A549 (cell line): ENCODE data around the gene REM1. TPM values are rescaled to one million over a fixed set of nuclear protein-coding genes. Genes with fewer than 3 reads are reported as not detected.

ENCODE experiments used
- ATAC-seq, 2 experiments: fragments of 200-7000 bp in 1 of 2; fragments of >200 bp in 1 of 2; cut with Nextera tagmentation in 1 of 2; cut with Tn5 transposase in 1 of 2; 3 replicates each; pipeline versions ENCODE4 v1.8.0 to v1.9.1; 2018 to 2020; ENCODE audit warnings: mild to moderate bottlenecking in 1 of 2, moderate library complexity in 1 of 2
- CTCF ChIA-PET: fragments of 300-600 bp; sonication (Branson Sonifier 250); formaldehyde crosslinking; extraction: SDS; loops from one replicate; lab custom pipeline; 2021; ENCODE audit warnings: antibody characterized with exemption, inconsistent platforms; lab: Yijun Ruan, JAX
- POLR2A ChIA-PET: fragments of 350-600 bp; formaldehyde crosslinking; extraction: SDS; loops from one replicate; lab custom pipeline; 2021; ENCODE audit warnings: antibody characterized with exemption, inconsistent platforms; lab: Yijun Ruan, JAX
- DNase-seq, 2 experiments: peaks; one replicate each; pipeline versions ENCODE4 v3.0.0 to v3.0.0-alpha.2; 2011 to 2016; ENCODE audit warnings: low read depth in 1 of 2, low spot score in 1 of 2
- FAIRE-seq: peaks from 2 replicates; lab custom pipeline; 2011; peaks lifted over from hg19 to GRCh38; lab: Jason Lieb, UNC
- H3K27ac ChIP-seq, 2 experiments: fragments of >200 bp; sonication (Bioruptor Twin); formaldehyde crosslinking; 3 replicates each; pipeline ENCODE4 v1.5.1; 2016 to 2017
- H3K4me1 ChIP-seq: fragments of >200 bp; sonication (Bioruptor Twin); formaldehyde crosslinking; 3 replicates; pipeline ENCODE4 v1.6.1; 2016
- H3K4me2 ChIP-seq: fragments of >200 bp; sonication (Bioruptor Twin); formaldehyde crosslinking; 3 replicates; pipeline ENCODE4 v1.6.1; 2016
- H3K4me3 ChIP-seq: fragments of >200 bp; sonication (Bioruptor Twin); formaldehyde crosslinking; 3 replicates; pipeline ENCODE4 v1.5.1; 2016
- H3K9me3 ChIP-seq: fragments of >200 bp; sonication (Bioruptor Twin); formaldehyde crosslinking; 3 replicates; pipeline ENCODE4 v1.6.1; 2016
- BCL3 ChIP-seq: fragments of >200 bp; sonication (Bioruptor Twin); formaldehyde crosslinking; IDR thresholded peaks from 3 replicates; pipeline ENCODE4 v1.6.1; 2016
- CHD4 ChIP-seq: fragments of 200-600 bp; sonication (generic); IDR thresholded peaks from 2 replicates; pipeline ENCODE4 v1.6.1; 2016; ENCODE audit warnings: antibody characterized with exemption, mild to moderate bottlenecking, borderline replicate concordance
- EHF ChIP-seq: fragments of 250-450 bp; sonication (Bioruptor Pico); IDR thresholded peaks from 2 replicates; pipeline ENCODE4 v1.5.0; 2020; ENCODE audit warnings: mild to moderate bottlenecking
- EHMT2 ChIP-seq: fragments of 200-600 bp; sonication (generic); IDR thresholded peaks from 2 replicates; pipeline ENCODE4 v1.6.1; 2016; ENCODE audit warnings: antibody characterized with exemption, low read depth, mild to moderate bottlenecking, moderate library complexity
- ELK1 ChIP-seq: fragments of 150-350 bp; IDR thresholded peaks from 2 replicates; pipeline ENCODE4 v1.6.1; 2014; ENCODE audit warnings: low read depth, mild to moderate bottlenecking, low read length
- FOSL2 ChIP-seq, 2 experiments: fragments of 450-650 bp in 1 of 2; fragments of >200 bp in 1 of 2; sonication (Bioruptor Twin) in 1 of 2; formaldehyde crosslinking; IDR thresholded peaks; 2 replicates each; pipeline versions ENCODE4 v1.5.0 to v1.6.1; 2016 to 2020; ENCODE audit warnings: mild to moderate bottlenecking in 1 of 2, moderate library complexity in 1 of 2
- GATA3 ChIP-seq: IDR thresholded peaks from 2 replicates; pipeline ENCODE4 v1.6.1; 2012; ENCODE audit warnings: borderline replicate concordance
- HEYL ChIP-seq: fragments of 250-450 bp; sonication (Bioruptor Pico); IDR thresholded peaks from 2 replicates; pipeline ENCODE4 v1.8.0; 2021; ENCODE audit warnings: mild to moderate bottlenecking, moderate library complexity
- HMGXB4 ChIP-seq: fragments of 250-450 bp; sonication (Bioruptor Pico); IDR thresholded peaks from 2 replicates; pipeline ENCODE4 v1.5.0; 2021; ENCODE audit warnings: mild to moderate bottlenecking, moderate library complexity, borderline replicate concordance
- HOXB13 ChIP-seq: fragments of 250-450 bp; sonication (Bioruptor Pico); IDR thresholded peaks from 2 replicates; pipeline ENCODE4 v1.5.0; 2020; ENCODE audit warnings: low read depth, mild to moderate bottlenecking, moderate library complexity
- MAZ ChIP-seq: fragments of 150-350 bp; IDR thresholded peaks from 2 replicates; pipeline ENCODE4 v1.6.1; 2014; ENCODE audit warnings: antibody characterized with exemption, low read depth, low read length, borderline replicate concordance
- MYC ChIP-seq: IDR thresholded peaks from 2 replicates; pipeline ENCODE4 v1.6.1; 2012; ENCODE audit warnings: mild to moderate bottlenecking, inconsistent platforms, low read length, improper control_type of control experiment, borderline replicate concordance
- NFE2L2 ChIP-seq: fragments of 150-350 bp; conservative IDR thresholded peaks from 2 replicates; pipeline ENCODE4 v1.6.1; 2014; ENCODE audit warnings: low read length
- PHF8 ChIP-seq: fragments of 200-600 bp; sonication (generic); IDR thresholded peaks from 2 replicates; pipeline ENCODE4 v1.6.1; 2016; ENCODE audit warnings: low read depth, mild to moderate bottlenecking, antibody characterized with exemption, moderate library complexity, borderline replicate concordance
- POLR2AphosphoS2 ChIP-seq: conservative IDR thresholded peaks from 2 replicates; pipeline ENCODE4 v1.6.1; 2012; ENCODE audit warnings: low read length, improper control_type of control experiment, inconsistent platforms
- RNF2 ChIP-seq: fragments of 200-600 bp; sonication (generic); IDR thresholded peaks from 2 replicates; pipeline ENCODE4 v1.6.1; 2016; ENCODE audit warnings: low read depth, mild to moderate bottlenecking, antibody characterized with exemption, moderate library complexity, borderline replicate concordance
- ZC3H11A ChIP-seq: fragments of 450-650 bp; IDR thresholded peaks from 2 replicates; pipeline ENCODE4 v1.6.1; 2014; ENCODE audit warnings: antibody characterized with exemption, mild to moderate bottlenecking
- ZNF302 ChIP-seq: fragments of 250-450 bp; sonication (Bioruptor Pico); IDR thresholded peaks from 2 replicates; pipeline ENCODE4 v1.9.0; 2021; ENCODE audit warnings: inconsistent platforms, mild to moderate bottlenecking, moderate library complexity
- ZSCAN20 ChIP-seq: fragments of 250-450 bp; sonication (Bioruptor Pico); IDR thresholded peaks from 2 replicates; pipeline ENCODE4 v1.8.0; 2022; ENCODE audit warnings: mild to moderate bottlenecking, moderate library complexity
- WGBS: methylation state at CpG from one replicate; pipeline ENCODE4 v1.1.6; 2017; ENCODE audit errors: missing lambda C conversion rate; 5-methylcytosine and 5-hydroxymethylcytosine counted together
- polyA plus RNA-seq, 4 experiments: library from polyadenylated mRNA; depleted of rRNA in 3 of 4; stranded (reverse); fragments of >200 nt; fragmentation: RNase III in 1 of 4; extraction: RNeasy Plus Mini Kit Qiagen cat#74134 plus additional on column Dnase treatment in 1 of 4; gene quantifications; 2 replicates in 3 of 4; 3 replicates in 1 of 4; pipeline ENCODE4 v1.2.3, GENCODE V29; 2011 to 2017
- TF ChIP-seq, protein P1 (sequence below): fragments of 250-450 bp; sonication (Bioruptor Pico); IDR thresholded peaks from 2 replicates; pipeline ENCODE4 v1.5.0; 2020; ENCODE audit warnings: low read depth, mild to moderate bottlenecking, moderate library complexity

REM1 gene
- polyA plus RNA-seq, 2 of the 4 experiments (the other 2 are of a cell fraction), result not detected

GRCh38 chr20:31522731-31523130 is 47.6 kb downstream of the REM1 start:
- no peak for FAIRE-seq
- TF ChIP-seq NFE2L2 (no peak), MYC (no peak), ZSCAN20 (CRISPR knock-in tag) (no peak), EHMT2 (no peak), RNF2 (no peak), MAZ (no peak), POLR2AphosphoS2 (no peak), PHF8 (no peak), CHD4 (no peak), HMGXB4 (CRISPR knock-in tag) (no peak), FOSL2 (IDR thresholded peaks at IDR 0.05) (no peak), FOSL2 (CRISPR knock-in tag; IDR thresholded peaks at IDR 0.05) (no peak), EHF (CRISPR knock-in tag) (no peak), GATA3 (no peak), ZNF302 (CRISPR knock-in tag) (no peak), BCL3 (no peak), ZC3H11A (no peak), HOXB13 (CRISPR knock-in tag) (no peak), ELK1 (no peak), HEYL (no peak)
- TF ChIP-seq, protein P1, sequence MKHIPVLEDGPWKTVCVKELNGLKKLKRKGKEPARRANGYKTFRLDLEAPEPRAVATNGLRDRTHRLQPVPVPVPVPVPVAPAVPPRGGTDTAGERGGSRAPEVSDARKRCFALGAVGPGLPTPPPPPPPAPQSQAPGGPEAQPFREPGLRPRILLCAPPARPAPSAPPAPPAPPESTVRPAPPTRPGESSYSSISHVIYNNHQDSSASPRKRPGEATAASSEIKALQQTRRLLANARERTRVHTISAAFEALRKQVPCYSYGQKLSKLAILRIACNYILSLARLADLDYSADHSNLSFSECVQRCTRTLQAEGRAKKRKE (CRISPR knock-in tag), result no peak
- no peaks in the 10 kb centered on the region for H3K9me3 ChIP-seq
- WGBS, result 95% methylated on average over 6 of the region's 6 CpGs
- peaks cover 5% of the 10 kb centered on the region; the same call in 2 of the 3 replicates for H3K4me1 ChIP-seq
- no peak overlapping the region for H3K4me2 ChIP-seq
- DNase-seq, result no peak
- ChIA-PET CTCF (interaction anchor here (1.0 to 1.7 kb wide), 6 partner anchors 8 to 90 kb away, joined by 3 to 9 read pairs (median 4); partner anchors contain the start of gene HM13), POLR2A (no interaction called here)
- no peak overlapping the region for H3K27ac ChIP-seq
- H3K4me3 ChIP-seq, result no peak overlapping the region
- ATAC-seq, result no peak
